T-helper 1 cell treated with Interleukin-12 subunit alpha and Interleukin-12 subunit beta and Interleukin-4 antibody, amounts not matched to agents 30 μg/mL and 1 μg/mL, for 36 hours (primary cell): ENCODE data around the gene LZTR1.
A peak's percentile ranks its signal among the peaks of the same experiment; 100 is the strongest.

Source experiments
- H3K27ac Mint-ChIP-seq: one replicate; pipeline ENCODE4 v1.8.0; 2021; ENCODE audit warnings: mild to moderate bottlenecking, mixed read lengths
- H3K27me3 Mint-ChIP-seq: one replicate; pipeline ENCODE4 v1.8.0; 2021; ENCODE audit warnings: low read depth, mixed read lengths
- H3K36me3 Mint-ChIP-seq: one replicate; pipeline ENCODE4 v1.8.0; 2021; ENCODE audit warnings: low read depth, mixed read lengths
- H3K4me1 Mint-ChIP-seq: one replicate; pipeline ENCODE4 v1.8.0; 2021; ENCODE audit warnings: low read depth, mixed read lengths
- H3K4me3 Mint-ChIP-seq: one replicate; pipeline ENCODE4 v1.8.0; 2021; ENCODE audit warnings: mild to moderate bottlenecking, moderate library complexity, mixed read lengths
- H3K9me3 Mint-ChIP-seq: one replicate; pipeline ENCODE4 v1.8.0; 2021; ENCODE audit warnings: mixed read lengths

Gene LZTR1

GRCh38 chr22:20945578-20945934, 36.5 kb upstream of the LZTR1 start:
- H3K36me3 Mint-ChIP-seq, result peaks cover 18% of the 10 kb centered on the region
- H3K27ac Mint-ChIP-seq, result no peak overlapping the region
- H3K4me3 Mint-ChIP-seq, result no peak overlapping the region
- H3K9me3 Mint-ChIP-seq, result no peaks in the 10 kb centered on the region
- H3K27me3 Mint-ChIP-seq, result no peaks in the 10 kb centered on the region
- H3K4me1 Mint-ChIP-seq, result peaks cover 47% of the 10 kb centered on the region

- Mint-ChIP-seq H3K4me3 (no peak overlapping the region), H3K27me3 (no peaks in the 10 kb centered on the region), H3K36me3 (peaks cover 16% of the 10 kb centered on the region), H3K27ac (no peak overlapping the region), H3K4me1 (peaks cover 40% of the 10 kb centered on the region), H3K9me3 (no peaks in the 10 kb centered on the region)
These were observed 35.8 kb upstream of the LZTR1 start for GRCh38 chr22:20946080-20946986.

- peaks cover 16% of the 10 kb centered on the region for H3K36me3 Mint-ChIP-seq
- no peaks in the 10 kb centered on the region for H3K9me3 Mint-ChIP-seq
- peaks cover 37% of the 10 kb centered on the region for H3K4me1 Mint-ChIP-seq
These were observed 35.1 kb upstream of the LZTR1 start for GRCh38 chr22:20946991-20947390.

GRCh38 chr22:20948450-20948849, 33.6 kb upstream of the LZTR1 start:
- Mint-ChIP-seq H3K27ac (no peak overlapping the region), H3K36me3 (peaks cover 21% of the 10 kb centered on the region), H3K4me1 (peaks cover 32% of the 10 kb centered on the region), H3K27me3 (no peaks in the 10 kb centered on the region), H3K4me3 (no peak overlapping the region), H3K9me3 (no peaks in the 10 kb centered on the region)

More at GRCh38 chr22:20946991-20947390, 35.1 kb upstream of the LZTR1 start:
- Mint-ChIP-seq H3K4me3 (no peak overlapping the region), H3K27me3 (no peaks in the 10 kb centered on the region), H3K27ac (no peak overlapping the region)

- no peaks in the 10 kb centered on the region for H3K27me3 Mint-ChIP-seq
- H3K9me3 Mint-ChIP-seq, result no peaks in the 10 kb centered on the region
- H3K4me3 Mint-ChIP-seq, result no peak overlapping the region
- no peak overlapping the region for H3K27ac Mint-ChIP-seq
- H3K4me1 Mint-ChIP-seq, result peaks cover 31% of the 10 kb centered on the region
- peaks cover 23% of the 10 kb centered on the region for H3K36me3 Mint-ChIP-seq
These were observed 33.1 kb upstream of the LZTR1 start for GRCh38 chr22:20948989-20949388.

GRCh38 chr22:20949698-20950183, 32.4 kb upstream of the LZTR1 start:
- Mint-ChIP-seq H3K4me1 (peaks cover 31% of the 10 kb centered on the region), H3K9me3 (no peaks in the 10 kb centered on the region), H3K27me3 (no peaks in the 10 kb centered on the region), H3K27ac (no peak overlapping the region), H3K4me3 (no peak overlapping the region), H3K36me3 (peaks cover 27% of the 10 kb centered on the region)

GRCh38 chr22:20951151-20951931, 30.8 kb upstream of the LZTR1 start:
- Mint-ChIP-seq H3K4me1 (peaks cover 24% of the 10 kb centered on the region), H3K27me3 (peaks cover 2% of the 10 kb centered on the region), H3K9me3 (no peaks in the 10 kb centered on the region), H3K27ac (no peak overlapping the region), H3K4me3 (no peak overlapping the region), H3K36me3 (peaks cover 28% of the 10 kb centered on the region)

- Mint-ChIP-seq H3K4me3 (no peak overlapping the region), H3K36me3 (peaks cover 27% of the 10 kb centered on the region), H3K4me1 (peaks cover 20% of the 10 kb centered on the region), H3K27ac (no peak overlapping the region), H3K27me3 (peaks cover 8% of the 10 kb centered on the region), H3K9me3 (no peaks in the 10 kb centered on the region)
These were observed 30.1 kb upstream of the LZTR1 start for GRCh38 chr22:20951932-20952380.

GRCh38 chr22:20952544-20953341, 29.4 kb upstream of the LZTR1 start:
- H3K4me3 Mint-ChIP-seq, result no peak overlapping the region
- H3K27ac Mint-ChIP-seq, result no peak overlapping the region

GRCh38 chr22:20953342-20953608, 28.8 kb upstream of the LZTR1 start:
- Mint-ChIP-seq H3K36me3 (peaks cover 25% of the 10 kb centered on the region), H3K27ac (no peak overlapping the region), H3K4me1 (peaks cover 18% of the 10 kb centered on the region), H3K27me3 (peaks cover 14% of the 10 kb centered on the region), H3K9me3 (no peaks in the 10 kb centered on the region), H3K4me3 (no peak overlapping the region)

More at GRCh38 chr22:20952544-20953341, 29.4 kb upstream of the LZTR1 start:
- Mint-ChIP-seq H3K9me3 (no peaks in the 10 kb centered on the region), H3K27me3 (peaks cover 9% of the 10 kb centered on the region), H3K36me3 (peaks cover 27% of the 10 kb centered on the region), H3K4me1 (peaks cover 19% of the 10 kb centered on the region)

GRCh38 chr22:20953668-20954500, 28.2 kb upstream of the LZTR1 start:
- Mint-ChIP-seq H3K9me3 (no peaks in the 10 kb centered on the region), H3K27ac (no peak overlapping the region), H3K27me3 (peaks cover 18% of the 10 kb centered on the region), H3K36me3 (peaks cover 25% of the 10 kb centered on the region), H3K4me1 (peaks cover 16% of the 10 kb centered on the region), H3K4me3 (no peak overlapping the region)

GRCh38 chr22:20955548-20955947, 26.5 kb upstream of the LZTR1 start:
- Mint-ChIP-seq H3K4me1 (peaks cover 8% of the 10 kb centered on the region), H3K27me3 (peaks cover 18% of the 10 kb centered on the region), H3K36me3 (peaks cover 16% of the 10 kb centered on the region), H3K27ac (no peak overlapping the region), H3K9me3 (no peaks in the 10 kb centered on the region), H3K4me3 (no peak overlapping the region)

GRCh38 chr22:20956258-20957101, 25.6 kb upstream of the LZTR1 start:
- Mint-ChIP-seq H3K36me3 (peaks cover 16% of the 10 kb centered on the region), H3K4me1 (peaks cover 9% of the 10 kb centered on the region), H3K4me3 (peak overlapping the region; percentile 65), H3K27me3 (peaks cover 18% of the 10 kb centered on the region), H3K27ac (no peak overlapping the region), H3K9me3 (no peaks in the 10 kb centered on the region)
